Measurements from ENCODE around the gene NRM.

NRM gene

GRCh38 chr6:30721198-30722024 is 30.6 kb upstream of the NRM start (continued):
- TF ChIP-seq FEZF1 (tag by site-specific recombination; IDR thresholded peaks at IDR 0.05) (peak; percentile 47; the same call in 1 of the 2 replicates), TCF7L2 (IDR thresholded peaks at IDR 0.05; ENCODE audit: borderline replicate concordance, low read depth, low read length) (no peak; the same call in 1 of the 2 replicates), HOXC10 (CRISPR knock-in tag; IDR thresholded peaks at IDR 0.05) (no peak), ZNF560 (tag by site-specific recombination; IDR thresholded peaks at IDR 0.05; ENCODE audit: borderline replicate concordance) (no peak), ZNF19 (tag by site-specific recombination; IDR thresholded peaks at IDR 0.05; ENCODE audit: low read depth) (no peak), ZNF677 (tag by site-specific recombination; IDR thresholded peaks at IDR 0.05) (no peak), SCRT2 (tag by site-specific recombination; IDR thresholded peaks at IDR 0.05) (no peak), MYNN (tag by site-specific recombination; IDR thresholded peaks at IDR 0.05; ENCODE audit: borderline replicate concordance) (no peak), EGR2 (tag by site-specific recombination; IDR thresholded peaks at IDR 0.05; ENCODE audit: low read depth) (0 out of 2 replicates have a peak, but pooled peaks have one; percentile 45), ZNF416 (tag by site-specific recombination; IDR thresholded peaks at IDR 0.05) (no peak), ZBTB17 (tag by site-specific recombination; IDR thresholded peaks at IDR 0.05) (no peak), ZNF114 (tag by site-specific recombination; IDR thresholded peaks at IDR 0.05) (no peak), ZNF274 (IDR thresholded peaks at IDR 0.05; ENCODE audit: low read length) (no peak), ZNF274 (tag by site-specific recombination; IDR thresholded peaks at IDR 0.05; ENCODE audit: borderline replicate concordance) (no peak), INSM2 (tag by site-specific recombination; IDR thresholded peaks at IDR 0.05) (no peak), ZNF221 (tag by site-specific recombination; IDR thresholded peaks at IDR 0.05; ENCODE audit: borderline replicate concordance) (no peak), IKZF3 (tag by site-specific recombination; IDR thresholded peaks at IDR 0.05) (no peak), ZNF654 (tag by site-specific recombination; IDR thresholded peaks at IDR 0.05; ENCODE audit: low read depth) (no peak), ZNF621 (tag by site-specific recombination; IDR thresholded peaks at IDR 0.05) (no peak), ZNF629 (tag by site-specific recombination; IDR thresholded peaks at IDR 0.05) (0 out of 2 replicates have a peak, but pooled peaks have one; percentile 37), ZNF549 (tag by site-specific recombination; IDR thresholded peaks at IDR 0.05) (no peak), ZNF704 (tag by site-specific recombination; IDR thresholded peaks at IDR 0.05) (no peak), ZNF202 (tag by site-specific recombination; IDR thresholded peaks at IDR 0.05; ENCODE audit: borderline replicate concordance) (no peak), ZNF280C (tag by site-specific recombination; IDR thresholded peaks at IDR 0.05) (no peak), YY1 (tag by site-specific recombination; IDR thresholded peaks at IDR 0.05) (0 out of 2 replicates have a peak, but pooled peaks have one; percentile 15), PRDM10 (tag by site-specific recombination; IDR thresholded peaks at IDR 0.05) (peak; percentile 84), ZNF16 (tag by site-specific recombination; IDR thresholded peaks at IDR 0.05; ENCODE audit: low read depth) (no peak), ZBTB10 (tag by site-specific recombination; IDR thresholded peaks at IDR 0.05) (0 out of 2 replicates have a peak, but pooled peaks have one; percentile 9), BCL11B (tag by site-specific recombination; IDR thresholded peaks at IDR 0.05; ENCODE audit: low read depth) (no peak)
